Measurements from ENCODE around the gene NTS.
A peak's percentile ranks its signal among the peaks of the same experiment; 100 is the strongest.

Gene NTS

GRCh38 chr12:85874031-85874461 lies at the start of gene NTS:
TSS of gene NTS (plus strand) at chr12:85874295. CDS start at chr12:85874404, 109 bp downstream.
- DNase-seq = no peak

- DNase-seq = no peak
These were observed 48.3 kb upstream of the NTS start for GRCh38 chr12:85825746-85826145.

- no peak for DNase-seq
These were observed 45.5 kb upstream of the NTS start for GRCh38 chr12:85828576-85828975.

- DNase-seq = no peak
These were observed 44.7 kb upstream of the NTS start for GRCh38 chr12:85829391-85829790.

GRCh38 chr12:85831327-85831990 lies 42.6 kb upstream of the NTS start:
- DNase-seq = no peak

DNA sequence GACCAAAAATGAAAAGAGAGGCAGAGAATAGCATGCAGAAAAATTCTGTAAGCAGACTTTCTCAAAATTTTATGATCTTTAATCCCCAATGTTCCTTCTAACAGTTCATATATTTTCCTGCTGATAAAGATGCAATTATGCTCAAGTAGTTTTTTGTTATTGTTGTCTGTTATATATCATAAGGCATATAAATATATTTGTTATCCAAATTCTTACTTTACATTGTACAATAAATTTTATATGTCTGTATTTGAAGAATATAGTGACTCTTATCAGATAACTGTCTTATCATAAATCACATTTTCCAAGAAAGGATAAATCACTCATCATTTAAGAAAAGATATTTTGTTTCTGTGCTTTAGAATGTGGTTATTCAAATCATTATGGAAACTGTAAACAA lies 40.5 kb upstream of the NTS start:
- no peak for DNase-seq

DNA sequence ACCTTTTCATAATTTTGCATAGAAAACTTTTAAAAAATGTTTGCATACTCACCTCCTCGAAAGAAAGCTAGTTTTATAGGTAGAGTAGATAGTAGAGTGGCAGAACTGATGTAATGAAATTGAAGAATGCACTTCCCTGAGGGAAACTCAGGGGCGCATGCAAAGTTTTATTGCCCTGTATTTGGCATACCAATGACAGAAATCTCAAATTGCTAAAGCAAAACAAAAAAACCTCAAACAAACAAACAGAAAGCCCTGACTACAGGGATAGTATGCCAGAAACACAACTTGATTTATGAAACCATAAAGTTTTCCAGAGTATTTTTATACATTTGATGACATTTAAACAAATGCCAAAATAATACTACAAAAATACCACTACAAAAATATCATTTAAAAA lies 39.7 kb upstream of the NTS start:
- no peak for DNase-seq

- no peak for DNase-seq
These were observed 38.5 kb upstream of the NTS start for GRCh38 chr12:85835426-85836196.

GRCh38 chr12:85836197-85837090 lies 37.7 kb upstream of the NTS start, which contains the start of gene RASSF9:
TSS of gene RASSF9 (minus strand) at chr12:85836409. CDS start at chr12:85836201, 208 bp downstream.
- no peak for DNase-seq

- DNase-seq = no peak
These were observed 30.3 kb upstream of the NTS start for GRCh38 chr12:85843606-85844310.

DNA sequence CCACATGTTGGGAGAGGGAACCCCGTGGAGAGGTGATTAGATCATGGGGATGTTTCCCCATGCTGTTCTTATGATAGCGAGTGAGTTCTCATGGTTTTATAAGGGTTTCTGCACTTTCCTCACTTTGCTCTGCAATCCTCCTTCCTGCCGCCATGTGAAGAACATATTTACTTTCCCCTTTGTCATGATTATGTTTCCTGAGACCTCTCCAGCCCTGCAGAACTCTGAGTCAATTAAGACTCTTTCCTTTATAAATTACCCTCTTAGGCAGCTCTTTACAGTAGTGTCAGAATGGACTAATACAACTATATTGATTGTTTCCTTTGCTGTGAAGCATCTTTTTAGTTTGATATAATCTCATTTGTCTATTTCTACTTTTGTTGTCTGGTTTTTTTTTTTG lies 24.8 kb upstream of the NTS start:
- DNase-seq = no peak

DNA sequence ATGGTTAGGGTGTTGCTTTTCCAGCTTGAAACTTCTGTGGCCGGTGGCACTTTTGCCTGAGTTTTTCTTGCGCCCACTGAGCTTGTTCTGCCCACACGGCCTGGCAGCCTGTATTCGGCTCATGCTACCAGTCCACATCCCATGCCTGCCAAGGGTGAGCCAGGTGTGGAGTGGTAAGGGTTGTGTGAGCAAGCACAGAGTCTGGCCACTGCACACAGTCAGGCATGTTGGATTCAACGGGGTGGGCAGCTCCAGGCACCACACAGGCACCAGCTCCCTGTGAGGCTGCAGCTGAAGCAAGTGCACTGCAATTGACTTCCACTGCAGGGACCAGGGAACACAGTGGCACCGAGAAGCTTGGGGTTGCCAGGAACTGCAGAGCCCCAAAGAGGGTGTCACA lies 18.8 kb upstream of the NTS start:
- DNase-seq = no peak

GRCh38 chr12:85856966-85857365 lies 17.1 kb upstream of the NTS start:
- DNase-seq = no peak

- DNase-seq = no peak
These were observed 8.2 kb upstream of the NTS start for GRCh38 chr12:85865890-85866289.

GRCh38 chr12:85866986-85867776 lies 6.9 kb upstream of the NTS start:
- DNase-seq = peak; percentile 17 to 27

- DNase-seq = peak in 1 of 2 experiments; percentile 7
These were observed 1.5 kb upstream of the NTS start for GRCh38 chr12:85872497-85873091.

DNA sequence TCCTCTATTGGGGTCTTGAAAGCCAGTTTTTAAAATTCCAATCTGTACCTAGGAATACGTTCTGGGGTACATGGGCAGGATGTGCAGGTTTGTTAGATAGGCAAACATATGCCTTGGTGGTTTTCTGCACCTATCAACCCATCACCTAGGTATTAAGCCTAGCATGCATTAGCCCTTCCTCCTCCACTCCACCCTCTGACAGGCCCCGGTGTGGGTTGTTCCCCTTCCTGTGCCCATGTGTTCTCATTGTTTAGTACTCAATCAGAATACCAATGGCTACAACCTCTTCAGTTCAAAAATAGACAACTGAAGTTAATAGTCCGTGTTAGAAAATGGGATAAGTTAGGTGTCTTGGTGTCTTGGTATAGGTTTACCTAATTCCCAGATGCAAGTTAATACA lies 3.4 kb downstream of the NTS start:
- no peak for DNase-seq

- no peak for DNase-seq
These were observed 9.7 kb downstream of the NTS start for GRCh38 chr12:85883763-85884162.

DNA sequence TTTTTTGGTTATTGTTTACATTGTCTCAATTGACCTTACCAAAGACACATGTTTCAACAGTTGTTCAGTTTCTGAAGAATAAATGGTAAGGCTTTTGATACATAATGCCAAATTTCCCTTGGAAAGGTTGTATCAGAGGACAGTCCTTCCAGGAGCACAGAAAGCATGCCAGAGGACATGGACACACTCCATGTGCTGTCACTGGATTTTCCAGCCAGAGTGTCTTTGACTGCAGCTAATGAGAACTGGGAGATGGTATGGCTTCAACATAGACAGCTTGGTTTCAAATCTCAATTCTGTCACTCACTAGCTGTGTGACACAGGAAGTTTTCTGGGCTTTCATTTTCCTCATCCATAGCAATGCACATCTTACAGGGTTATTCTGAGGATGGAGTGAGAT lies 20.6 kb downstream of the NTS start:
- no peak for DNase-seq

GRCh38 chr12:85920324-85920947 lies 46.3 kb downstream of the NTS start:
- DNase-seq = peak in 1 of 2 experiments; percentile 7

DNA sequence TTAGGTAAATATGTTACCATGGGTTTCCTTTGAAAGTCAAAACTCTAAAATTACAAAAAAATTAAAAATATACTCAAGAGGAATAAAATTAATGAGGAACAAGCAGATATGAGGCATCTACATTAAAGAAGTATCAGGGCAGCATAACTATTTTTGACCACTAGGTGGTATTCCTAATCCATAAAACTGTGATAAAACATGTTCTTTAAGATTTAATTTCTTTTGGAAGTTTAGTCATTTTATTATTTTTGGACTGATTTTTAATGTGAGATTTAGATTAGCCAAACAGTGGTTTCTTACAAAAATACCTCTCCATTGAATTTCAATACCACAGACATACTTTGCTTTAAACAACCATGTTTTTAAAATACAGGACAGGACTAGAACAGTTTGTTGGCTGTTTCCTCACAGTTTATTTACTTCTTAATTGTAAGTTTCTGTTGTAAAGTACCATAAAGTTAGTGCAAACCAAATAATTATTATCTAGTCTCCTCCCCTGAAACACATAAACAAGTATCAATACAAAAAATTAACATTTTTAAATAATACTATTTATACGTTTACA lies 49.8 kb downstream of the NTS start:
- DNase-seq = no peak
